K562 (cell line): ENCODE data around the gene ZNF138.

ENCODE experiments used
- ARID3A ChIP-seq: IDR thresholded peaks from 2 replicates; pipeline ENCODE4 v1.6.1; 2012; ENCODE audit warnings: low read depth, low read length, improper control_type of control experiment, borderline replicate concordance
- EP300 ChIP-seq: IDR thresholded peaks from 2 replicates; pipeline ENCODE4 v1.6.1; 2012; ENCODE audit warnings: low read length, improper control_type of control experiment

- no peak for TF ChIP-seq ARID3A
- TF ChIP-seq EP300, result no peak
Observed at GRCh38 chr7:64753032-64753431, 41.2 kb upstream of the ZNF138 start.
